DND-41 (cell line): Measurements from ENCODE around the gene ARPC3.

Source experiments
- CTCF ChIP-seq: IDR thresholded peaks from 2 replicates; pipeline ENCODE4 v1.5.1; 2012; ENCODE audit warnings: borderline replicate concordance, low read length, moderate library complexity, mild to moderate bottlenecking; ENCODE audit not compliant: poor library complexity, severe bottlenecking; ENCODE audit errors: extremely low read depth
- EZH2 ChIP-seq: IDR thresholded peaks from 3 replicates; pipeline ENCODE4 v1.6.1; 2012; ENCODE audit warnings: borderline replicate concordance, low read depth, mild to moderate bottlenecking, moderate library complexity, low read length, inconsistent platforms; ENCODE audit not compliant: severe bottlenecking

GRCh38 chr12:110444455-110444854 is 5.7 kb downstream of the ARPC3 start:
- TF ChIP-seq EZH2: no peak
- no peak for TF ChIP-seq CTCF
